Right lobe of liver (tissue), 6 donors: ENCODE measurements around the gene MROH7. TPM values are rescaled to one million over a fixed set of nuclear protein-coding genes. Genes with fewer than 3 reads are reported as not detected.

Experiments
- ATAC-seq, 4 donors: fragments of 200-7000 bp; cut with Tn5 transposase; one replicate each; pipeline ENCODE4 v1.9.1; 2020; ENCODE audit warnings: mild to moderate bottlenecking in 4 of 4, moderate library complexity in 4 of 4
- DNase-seq, 3 donors: peaks; one replicate each; pipeline ENCODE4 v3.0.0-alpha.2; 2020
- H3K27ac ChIP-seq, 3 donors: fragments of 200-600 bp; one replicate each; pipeline ENCODE4 v1.8.0; 2022
- H3K27me3 ChIP-seq, 2 donors: fragments of 200-600 bp; one replicate each; pipeline ENCODE4 v1.8.0; 2022
- H3K36me3 ChIP-seq, 4 donors: fragments of 200-600 bp; sonication (generic) in 1 of 4; one replicate each; pipeline versions ENCODE4 v1.5.1 to v1.8.0; 2017 to 2022; ENCODE audit warnings: control low read depth in 1 of 4
- H3K4me1 ChIP-seq, 4 donors: fragments of 200-600 bp; sonication (generic) in 1 of 4; one replicate each; pipeline versions ENCODE4 v1.5.1 to v1.8.0; 2017 to 2022; ENCODE audit warnings: control low read depth in 1 of 4
- H3K4me3 ChIP-seq, 3 donors: fragments of 200-600 bp; one replicate each; pipeline ENCODE4 v1.8.0; 2022
- H3K9me3 ChIP-seq, 4 donors: fragments of 200-600 bp; sonication (generic) in 1 of 4; one replicate each; pipeline versions ENCODE4 v1.5.1 to v1.8.0; 2017 to 2022; ENCODE audit warnings: control low read depth in 1 of 4
- POLR2A ChIP-seq: fragments of 450-650 bp; IDR thresholded peaks from one replicate; pipeline ENCODE4 v1.6.1; 2017; ENCODE audit warnings: antibody characterized with exemption, mild to moderate bottlenecking
- WGBS: methylation state at CpG from one replicate; pipeline ENCODE4 v1.1.6; 2018; ENCODE audit warnings: low coverage, low lambda C conversion rate; ENCODE audit not compliant: insufficient coverage; ENCODE audit errors: missing lambda C conversion rate; 5-methylcytosine and 5-hydroxymethylcytosine counted together
- intact Hi-C, 2 donors: fragments of 100-400 bp; cut with DNase I; formaldehyde crosslinking; loops; one replicate each; pipeline versions ENCODE4 v1.11.2 to v1.14.1; 2022
- total RNA-seq, 6 experiments: library from RNA; depleted of rRNA in 2 of 6; stranded (reverse); fragments of >200 nt in 2 of 6; fragmentation: NEBNext Ultra II Directional in 3 of 6; extraction: Animal tissue kit (Norgen Biotek cat#: 25700) in 3 of 6; gene quantifications; one replicate each; pipeline versions ENCODE4 v1.1.0 to v1.2.4, GENCODE V29; 2016 to 2023
- TF ChIP-seq, protein P1 (sequence below), 4 donors: fragments of 200-600 bp in 3 of 4; fragments of 450-650 bp in 1 of 4; IDR thresholded peaks; one replicate each; pipeline versions ENCODE4 v1.5.1 to v1.8.0; 2016 to 2022; ENCODE audit warnings: antibody characterized with exemption in 4 of 4, mild to moderate bottlenecking in 2 of 4
- donor health status: DM: no; HTN: yes; CAD: no.
- donor health status: DM: no; HTN: no; CAD: no.
- donor health status: DM: no; HTN: no; CAD: no.
- donor health status: DM: no; HTN: yes; CAD: no.
- donor health status: DM: no; HTN: yes; CAD: no.

Gene MROH7
- total RNA-seq, 6 experiments from 2014 or later: 0.37 to 3.1 (median 1.2) TPM

GRCh38 chr1:54663725-54664124 lies 22.1 kb downstream of the MROH7 start:
- ATAC-seq: no peak
- DNase-seq: no peak
- no peaks in the 10 kb centered on the region for H3K36me3 ChIP-seq
- WGBS: 85% methylated on average over 1 of the region's 4 CpGs
- H3K27me3 ChIP-seq: no peaks in the 10 kb centered on the region
- no peak overlapping the region for H3K27ac ChIP-seq
- H3K4me3 ChIP-seq: no peak overlapping the region
- TF ChIP-seq POLR2A: no peak
- TF ChIP-seq, protein P1, sequence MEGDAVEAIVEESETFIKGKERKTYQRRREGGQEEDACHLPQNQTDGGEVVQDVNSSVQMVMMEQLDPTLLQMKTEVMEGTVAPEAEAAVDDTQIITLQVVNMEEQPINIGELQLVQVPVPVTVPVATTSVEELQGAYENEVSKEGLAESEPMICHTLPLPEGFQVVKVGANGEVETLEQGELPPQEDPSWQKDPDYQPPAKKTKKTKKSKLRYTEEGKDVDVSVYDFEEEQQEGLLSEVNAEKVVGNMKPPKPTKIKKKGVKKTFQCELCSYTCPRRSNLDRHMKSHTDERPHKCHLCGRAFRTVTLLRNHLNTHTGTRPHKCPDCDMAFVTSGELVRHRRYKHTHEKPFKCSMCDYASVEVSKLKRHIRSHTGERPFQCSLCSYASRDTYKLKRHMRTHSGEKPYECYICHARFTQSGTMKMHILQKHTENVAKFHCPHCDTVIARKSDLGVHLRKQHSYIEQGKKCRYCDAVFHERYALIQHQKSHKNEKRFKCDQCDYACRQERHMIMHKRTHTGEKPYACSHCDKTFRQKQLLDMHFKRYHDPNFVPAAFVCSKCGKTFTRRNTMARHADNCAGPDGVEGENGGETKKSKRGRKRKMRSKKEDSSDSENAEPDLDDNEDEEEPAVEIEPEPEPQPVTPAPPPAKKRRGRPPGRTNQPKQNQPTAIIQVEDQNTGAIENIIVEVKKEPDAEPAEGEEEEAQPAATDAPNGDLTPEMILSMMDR (IDR thresholded peaks at IDR 0.05): no peak
- intact Hi-C loops: no loop called here
- H3K4me1 ChIP-seq: peaks cover 0 to 3% (median under 1%) of the 10 kb centered on the region in 4 donors
- no peaks in the 10 kb centered on the region for H3K9me3 ChIP-seq

GRCh38 chr1:54664364-54664763 lies 22.8 kb downstream of the MROH7 start:
- Histone ChIP-seq H3K36me3 (no peaks in the 10 kb centered on the region), H3K27ac (no peak overlapping the region), H3K27me3 (no peaks in the 10 kb centered on the region), H3K4me1 (no peaks in the 10 kb centered on the region), H3K4me3 (no peak overlapping the region), H3K9me3 (no peaks in the 10 kb centered on the region)
- intact Hi-C loops: no loop called here
- ATAC-seq (no peak), DNase-seq (no peak)
- TF ChIP-seq POLR2A: no peak
- TF ChIP-seq, protein P1 (IDR thresholded peaks at IDR 0.05): no peak
- WGBS: 83% methylated on average over 4 of the region's 4 CpGs

GRCh38 chr1:54665852-54666251 lies 24.3 kb downstream of the MROH7 start:
- 96% methylated on average over 5 of the region's 5 CpGs for WGBS
- no peaks in the 10 kb centered on the region for H3K36me3 ChIP-seq

DNA sequence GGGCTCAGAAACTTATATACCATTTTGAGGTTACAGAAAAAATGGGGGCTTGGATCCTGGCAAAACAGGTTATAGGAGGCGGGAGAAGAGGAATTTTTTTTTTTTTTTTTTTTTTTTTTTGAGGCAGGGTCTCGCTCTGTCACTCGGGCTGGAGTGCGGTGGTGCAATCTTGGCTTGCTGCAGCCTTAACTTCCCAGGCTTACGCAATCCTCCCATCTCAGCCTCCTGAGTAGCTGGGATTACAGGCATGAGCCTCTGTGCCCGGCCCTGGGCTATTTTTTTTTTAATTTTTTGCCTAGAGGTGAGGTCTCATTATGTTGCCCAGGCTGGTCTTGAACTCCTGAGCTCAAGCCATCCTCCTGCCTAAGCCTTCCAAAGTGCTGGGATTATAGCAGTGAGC lies 24.7 kb downstream of the MROH7 start:
- intact Hi-C loops: no loop called here
- 85% methylated on average over 5 of the region's 6 CpGs for WGBS
- TF ChIP-seq, protein P1 (IDR thresholded peaks at IDR 0.05): no peak

More at GRCh38 chr1:54665852-54666251, 24.3 kb downstream of the MROH7 start:
- Histone ChIP-seq H3K27ac (no peak overlapping the region), H3K4me1 (no peaks in the 10 kb centered on the region), H3K27me3 (no peaks in the 10 kb centered on the region), H3K4me3 (no peak overlapping the region), H3K9me3 (no peaks in the 10 kb centered on the region)
- no peak for DNase-seq
- intact Hi-C loops: no loop called here
- ATAC-seq: no peak
- TF ChIP-seq, protein P1 (IDR thresholded peaks at IDR 0.05): no peak
- no peak for TF ChIP-seq POLR2A

GRCh38 chr1:54667797-54668196 lies 26.2 kb downstream of the MROH7 start:
- Histone ChIP-seq H3K27ac (no peak overlapping the region), H3K4me3 (no peak overlapping the region), H3K36me3 (no peaks in the 10 kb centered on the region), H3K4me1 (no peaks in the 10 kb centered on the region), H3K9me3 (no peaks in the 10 kb centered on the region), H3K27me3 (no peaks in the 10 kb centered on the region)
- TF ChIP-seq, protein P1 (IDR thresholded peaks at IDR 0.05): no peak
- TF ChIP-seq POLR2A: no peak
- DNase-seq (no peak), ATAC-seq (no peak)
- intact Hi-C loops: no loop called here
- WGBS: 83% methylated on average over 2 of the region's 2 CpGs

More for the DNA sequence above, 24.7 kb downstream of the MROH7 start:
- H3K36me3 ChIP-seq: no peaks in the 10 kb centered on the region
- H3K9me3 ChIP-seq: no peaks in the 10 kb centered on the region
- no peaks in the 10 kb centered on the region for H3K4me1 ChIP-seq
- no peaks in the 10 kb centered on the region for H3K27me3 ChIP-seq
- DNase-seq (no peak), ATAC-seq (no peak)
- H3K27ac ChIP-seq: no peak overlapping the region
- H3K4me3 ChIP-seq: no peak overlapping the region
